Mesothelial cell of epicardium (in vitro differentiated cells): ENCODE data around the gene ZNF618. TPM values are rescaled to one million over a fixed set of nuclear protein-coding genes. Genes with fewer than 3 reads are reported as not detected.
"Not testable (repeated sequence)": the region's sequence is repeated elsewhere in the genome, so short reads cannot be mapped to it uniquely, and the experiment has no call there.

Experiments
- DNase-seq, 2 experiments: peaks; one replicate each; pipeline ENCODE4 v3.0.0; 2021; ENCODE audit warnings: low spot score in 2 of 2; ENCODE audit not compliant: unreplicated experiment in 2 of 2
- H3K27ac Mint-ChIP-seq: 2 replicates; pipeline ENCODE4 v1.8.0; 2021; ENCODE audit warnings: mixed read lengths
- H3K27me3 Mint-ChIP-seq: 2 replicates; pipeline ENCODE4 v1.8.0; 2021; ENCODE audit warnings: low read depth, mixed read lengths
- H3K36me3 Mint-ChIP-seq: 2 replicates; pipeline ENCODE4 v1.8.0; 2021; ENCODE audit warnings: mixed read lengths
- H3K4me1 Mint-ChIP-seq: 2 replicates; pipeline ENCODE4 v1.8.0; 2021; ENCODE audit warnings: mixed read lengths
- H3K4me3 Mint-ChIP-seq: 2 replicates; pipeline ENCODE4 v1.8.0; 2021; ENCODE audit warnings: mild to moderate bottlenecking, moderate library complexity, mixed read lengths
- H3K9me3 Mint-ChIP-seq: 2 replicates; pipeline ENCODE4 v1.8.0; 2021; ENCODE audit warnings: mixed read lengths
- CTCF ChIP-seq: fragments of 200-600 bp; sonication (generic); IDR thresholded peaks from one replicate; pipeline ENCODE4 v1.5.0; 2021; ENCODE audit warnings: antibody characterized with exemption; ENCODE audit not compliant: unreplicated experiment
- total RNA-seq: library from RNA; stranded (reverse); gene quantifications from 3 replicates; pipeline ENCODE4 v1.2.1, GENCODE V29; 2021

ZNF618 gene
- total RNA-seq, 1 donor from 2014 or later: 78.9 TPM

DNA sequence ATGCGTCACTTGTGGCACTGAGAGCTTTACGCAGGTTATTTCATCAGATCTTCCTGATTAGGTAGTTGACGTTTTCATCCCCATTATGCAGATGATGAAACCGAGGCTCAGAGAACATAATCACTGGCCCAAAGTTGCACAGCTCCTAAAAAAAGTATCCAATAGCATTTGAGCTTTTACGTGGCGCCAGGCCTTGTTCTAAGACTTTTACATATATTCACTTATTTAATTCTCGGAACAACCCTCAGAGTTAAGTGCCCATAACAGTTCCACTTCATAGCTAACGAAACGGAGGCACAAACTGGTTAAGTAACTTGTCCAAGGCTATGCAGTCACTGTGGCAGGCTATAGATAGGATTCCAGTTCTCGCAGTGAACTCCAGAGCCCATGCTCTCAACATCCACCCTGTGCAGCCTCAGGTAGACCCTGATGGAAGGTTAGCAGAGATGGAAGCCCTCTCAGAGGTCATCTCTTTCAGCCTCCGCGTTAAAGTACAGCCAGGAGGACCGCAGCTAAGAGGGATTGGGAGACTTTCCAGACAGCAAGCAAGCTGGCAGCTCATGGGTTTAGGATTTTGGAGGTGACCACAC lies 162.7 kb downstream of the ZNF618 start:
- H3K4me3 Mint-ChIP-seq: no peak overlapping the region
- no peaks in the 10 kb centered on the region for H3K4me1 Mint-ChIP-seq
- no peak for TF ChIP-seq CTCF
- no peaks in the 10 kb centered on the region for H3K27me3 Mint-ChIP-seq
- H3K36me3 Mint-ChIP-seq: peaks cover 54% of the 10 kb centered on the region
- H3K9me3 Mint-ChIP-seq: peaks cover 15% of the 10 kb centered on the region
- H3K27ac Mint-ChIP-seq: no peak overlapping the region
- no peak for DNase-seq

DNA sequence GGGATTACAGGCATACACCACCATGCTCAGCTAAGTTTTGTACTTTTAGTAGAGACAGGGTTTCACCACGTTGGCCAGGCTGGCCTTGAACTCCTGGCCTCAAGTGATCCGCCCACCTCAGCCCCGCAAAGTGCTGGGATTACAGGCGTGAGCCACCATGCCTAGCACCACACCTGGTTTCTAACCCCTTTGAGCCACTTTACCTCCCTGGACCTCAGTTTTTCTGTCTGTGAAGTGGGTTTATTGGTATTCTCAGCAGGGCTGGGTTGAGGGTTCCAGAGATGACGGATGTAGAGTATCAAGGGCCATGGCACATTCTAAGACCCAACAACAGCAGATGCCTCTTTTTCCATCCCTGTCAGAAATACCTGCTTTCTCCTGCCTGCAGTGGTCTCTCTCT lies 163.4 kb downstream of the ZNF618 start:
- Mint-ChIP-seq H3K4me3 (no peak overlapping the region), H3K36me3 (peaks cover 61% of the 10 kb centered on the region), H3K27ac (no peak overlapping the region), H3K9me3 (peaks cover 22% of the 10 kb centered on the region), H3K4me1 (no peaks in the 10 kb centered on the region), H3K27me3 (no peaks in the 10 kb centered on the region)
- DNase-seq: no peak
- TF ChIP-seq CTCF: no peak

- not testable (repeated sequence) for H3K4me3 Mint-ChIP-seq, DNase-seq, H3K27me3 Mint-ChIP-seq, H3K27ac Mint-ChIP-seq, H3K4me1 Mint-ChIP-seq
- H3K36me3 Mint-ChIP-seq: peaks cover 65% of the 10 kb centered on the region
- peaks cover 34% of the 10 kb centered on the region for H3K9me3 Mint-ChIP-seq
Observed at GRCh38 chr9:114043660-114044059, 167.6 kb downstream of the ZNF618 start.

DNA sequence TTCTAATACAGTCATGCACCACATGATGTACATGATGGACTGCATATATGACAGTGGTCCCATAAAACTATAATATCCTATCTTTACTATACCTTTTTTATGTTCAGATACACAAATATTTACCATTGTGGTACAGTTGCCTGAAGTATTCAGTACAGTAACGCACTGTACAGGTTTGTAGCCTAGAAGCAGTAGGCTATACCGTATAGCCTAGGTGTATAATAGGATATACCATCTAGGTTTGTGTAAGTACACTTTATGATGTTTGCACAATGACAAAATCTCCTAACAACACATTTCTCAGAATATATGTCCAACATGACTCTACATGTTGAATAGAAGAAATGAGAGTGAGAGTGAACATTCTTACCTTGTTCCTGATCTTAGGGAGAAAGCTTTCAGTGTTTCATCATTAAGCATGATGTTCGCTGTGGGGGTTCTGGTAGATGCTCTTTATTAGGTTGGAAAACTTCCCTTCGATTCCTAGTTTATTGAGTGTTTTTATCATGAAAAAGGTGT lies 170.2 kb downstream of the ZNF618 start:
- H3K4me1 Mint-ChIP-seq: no peaks in the 10 kb centered on the region
- no peak for TF ChIP-seq CTCF
- H3K9me3 Mint-ChIP-seq: peaks cover 34% of the 10 kb centered on the region
- H3K27ac Mint-ChIP-seq: no peak overlapping the region
- no peaks in the 10 kb centered on the region for H3K27me3 Mint-ChIP-seq
- H3K36me3 Mint-ChIP-seq: peaks cover 72% of the 10 kb centered on the region
- DNase-seq: no peak
- no peak overlapping the region for H3K4me3 Mint-ChIP-seq

GRCh38 chr9:114046875-114047274 lies 170.8 kb downstream of the ZNF618 start:
- H3K36me3 Mint-ChIP-seq: peaks cover 73% of the 10 kb centered on the region
- no peak for TF ChIP-seq CTCF
- no peak overlapping the region for H3K27ac Mint-ChIP-seq
- H3K4me3 Mint-ChIP-seq: no peak overlapping the region
- no peaks in the 10 kb centered on the region for H3K27me3 Mint-ChIP-seq
- H3K9me3 Mint-ChIP-seq: peaks cover 33% of the 10 kb centered on the region
- no peak for DNase-seq
- H3K4me1 Mint-ChIP-seq: no peaks in the 10 kb centered on the region

GRCh38 chr9:114047717-114048116 lies 171.6 kb downstream of the ZNF618 start:
- DNase-seq: no peak
- Mint-ChIP-seq H3K36me3 (peaks cover 72% of the 10 kb centered on the region), H3K9me3 (peaks cover 29% of the 10 kb centered on the region), H3K4me1 (no peaks in the 10 kb centered on the region), H3K27ac (no peak overlapping the region), H3K27me3 (no peaks in the 10 kb centered on the region), H3K4me3 (no peak overlapping the region)
- no peak for TF ChIP-seq CTCF
